ENCODE measurements around the gene OR51E2.

GRCh38 chr11:4704054-4704789 is 6.6 kb upstream of the OR51E2 start, which contains the start of gene MMP26:
- no peak for TF ChIP-seq POLR2A (IDR thresholded peaks at IDR 0.05)
- no peak for TF ChIP-seq CTCF (IDR thresholded peaks at IDR 0.05)

All from uterus (tissue), 2 donors.